ENCODE data around the gene PITPNC1.

GRCh38 chr17:67493812-67494211, 116.7 kb downstream of the PITPNC1 start:
- no peak for TF ChIP-seq CTCF (IDR thresholded peaks at IDR 0.05)
- TF ChIP-seq POLR2AphosphoS5 (IDR thresholded peaks at IDR 0.05; ENCODE audit: low read depth, low read length) = no peak
- no peak for TF ChIP-seq RAD21 (IDR thresholded peaks at IDR 0.05; ENCODE audit: low read length)
- TF ChIP-seq USF1 (IDR thresholded peaks at IDR 0.05; ENCODE audit: borderline replicate concordance, low read depth) = no peak
- TF ChIP-seq JUND (IDR thresholded peaks at IDR 0.05) = no peak
- TF ChIP-seq, protein P1, sequence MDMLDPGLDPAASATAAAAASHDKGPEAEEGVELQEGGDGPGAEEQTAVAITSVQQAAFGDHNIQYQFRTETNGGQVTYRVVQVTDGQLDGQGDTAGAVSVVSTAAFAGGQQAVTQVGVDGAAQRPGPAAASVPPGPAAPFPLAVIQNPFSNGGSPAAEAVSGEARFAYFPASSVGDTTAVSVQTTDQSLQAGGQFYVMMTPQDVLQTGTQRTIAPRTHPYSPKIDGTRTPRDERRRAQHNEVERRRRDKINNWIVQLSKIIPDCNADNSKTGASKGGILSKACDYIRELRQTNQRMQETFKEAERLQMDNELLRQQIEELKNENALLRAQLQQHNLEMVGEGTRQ (IDR thresholded peaks at IDR 0.05; ENCODE audit: borderline replicate concordance, low read depth, low read length) = no peak
- TF ChIP-seq EZH2phosphoT487 (IDR thresholded peaks at IDR 0.05; ENCODE audit: borderline replicate concordance, low read depth) = no peak
- no peak for TF ChIP-seq TEAD4 (IDR thresholded peaks at IDR 0.05; ENCODE audit: borderline replicate concordance, insufficient read depth)
